BLaER1 (cell line): ENCODE results near the gene CCNJL.

Source experiments
- H3K27ac ChIP-seq: shearing (Covaris generic); formaldehyde crosslinking; 2 replicates; pipeline ENCODE4 v1.8.1; 2022
- H3K27me3 ChIP-seq: shearing (Covaris generic); formaldehyde crosslinking; 2 replicates; pipeline ENCODE4 v1.8.1; 2022
- H3K36me3 ChIP-seq: shearing (Covaris generic); formaldehyde crosslinking; 2 replicates; pipeline ENCODE4 v1.8.1; 2022
- H3K4me1 ChIP-seq: shearing (Covaris generic); formaldehyde crosslinking; 2 replicates; pipeline ENCODE4 v1.8.1; 2022
- H3K4me2 ChIP-seq: shearing (Covaris generic); formaldehyde crosslinking; 2 replicates; pipeline ENCODE4 v1.8.1; 2022
- H3K4me3 ChIP-seq: shearing (Covaris generic); formaldehyde crosslinking; 2 replicates; pipeline ENCODE4 v1.8.1; 2022
- H3K9ac ChIP-seq: shearing (Covaris generic); formaldehyde crosslinking; 2 replicates; pipeline ENCODE4 v1.8.1; 2022
- H3K9me3 ChIP-seq: shearing (Covaris generic); formaldehyde crosslinking; 2 replicates; pipeline ENCODE4 v1.8.1; 2022
- H4K20me1 ChIP-seq: shearing (Covaris generic); formaldehyde crosslinking; 2 replicates; pipeline ENCODE4 v1.8.1; 2022
- Cebpa-rat ChIP-seq: shearing (Covaris generic); IDR thresholded peaks from 2 replicates; pipeline ENCODE4 v1.8.1; 2022

Gene CCNJL

DNA sequence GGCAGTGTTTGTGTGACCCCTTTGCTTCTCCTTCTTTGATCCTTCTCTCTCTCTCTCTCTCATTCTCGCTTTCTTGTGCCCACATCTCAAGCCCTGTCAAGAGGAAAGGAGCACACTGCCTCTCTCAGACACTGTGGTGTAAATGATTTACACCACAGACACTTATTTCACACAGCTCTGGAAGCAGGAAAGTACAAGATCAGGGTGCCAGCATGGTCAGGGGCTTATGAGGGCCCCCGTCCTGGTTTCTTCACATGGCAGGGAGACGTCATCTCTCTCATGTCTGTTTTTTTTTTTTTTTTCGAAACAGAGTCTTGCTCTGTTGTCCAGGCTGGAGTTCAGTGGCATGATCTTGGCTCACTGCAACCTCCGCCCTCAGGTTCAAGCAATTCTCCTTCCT lies 76.6 kb downstream of the CCNJL start:
- Histone ChIP-seq H3K4me2 (no peak overlapping the region), H4K20me1 (no peaks in the 10 kb centered on the region), H3K36me3 (no peaks in the 10 kb centered on the region), H3K9ac (no peak overlapping the region), H3K27me3 (no peaks in the 10 kb centered on the region), H3K9me3 (no peaks in the 10 kb centered on the region), H3K27ac (no peak overlapping the region), H3K4me3 (no peak overlapping the region), H3K4me1 (no peaks in the 10 kb centered on the region)
- no peak for TF ChIP-seq Cebpa-rat

DNA sequence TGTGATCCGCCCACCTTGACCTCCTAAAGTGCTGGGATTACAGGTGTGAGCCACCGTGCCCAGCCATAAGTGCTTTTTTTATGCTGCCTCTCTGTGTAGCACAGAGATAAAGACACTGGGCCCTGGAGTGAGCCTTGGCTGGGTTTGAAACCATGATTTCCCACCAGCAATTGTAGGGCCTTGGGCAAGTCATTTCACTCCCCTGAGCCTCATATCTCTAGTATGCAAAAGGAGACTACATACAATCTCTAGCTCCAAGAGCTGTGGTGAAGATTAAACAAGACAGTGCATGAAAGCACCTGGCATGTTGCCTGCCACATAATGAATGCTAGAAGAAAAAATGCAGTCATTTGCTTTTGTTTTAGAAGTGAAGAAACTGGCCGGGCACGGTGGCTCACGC lies 79.1 kb downstream of the CCNJL start:
- H3K27me3 ChIP-seq: no peaks in the 10 kb centered on the region

DNA sequence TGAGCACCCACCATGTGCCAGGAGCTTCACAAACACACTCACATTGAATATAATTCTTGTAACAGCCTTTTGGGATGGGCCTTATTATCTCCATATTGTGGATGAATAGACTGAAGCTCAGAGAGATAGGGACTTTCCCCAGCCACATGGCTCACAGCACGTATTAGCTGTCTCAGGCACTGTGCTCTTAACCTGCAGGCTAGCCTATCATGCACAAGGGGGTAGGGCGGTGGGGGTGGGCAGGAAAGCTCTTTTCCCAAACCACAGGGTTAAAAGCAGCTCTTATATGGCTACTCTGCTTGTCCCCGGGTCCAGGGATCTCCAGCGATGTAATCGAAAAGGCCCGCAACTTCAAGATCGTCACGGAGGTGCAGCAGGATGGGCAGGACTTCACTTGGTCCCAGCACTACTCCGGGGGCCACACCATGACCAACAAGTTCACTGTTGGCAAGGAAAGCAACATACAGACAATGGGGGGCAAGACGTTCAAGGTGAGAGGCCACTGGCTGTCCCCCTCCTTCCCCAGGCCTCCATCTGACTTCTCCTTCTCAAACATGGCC lies 80.5 kb downstream of the CCNJL start:
- H3K27me3 ChIP-seq: no peaks in the 10 kb centered on the region

More for the DNA sequence above, 79.1 kb downstream of the CCNJL start:
- Histone ChIP-seq H4K20me1 (no peaks in the 10 kb centered on the region), H3K27ac (no peak overlapping the region), H3K4me2 (no peak overlapping the region), H3K36me3 (no peaks in the 10 kb centered on the region), H3K9ac (no peak overlapping the region), H3K4me3 (no peak overlapping the region), H3K4me1 (no peaks in the 10 kb centered on the region), H3K9me3 (no peaks in the 10 kb centered on the region)
- TF ChIP-seq Cebpa-rat: no peak

DNA sequence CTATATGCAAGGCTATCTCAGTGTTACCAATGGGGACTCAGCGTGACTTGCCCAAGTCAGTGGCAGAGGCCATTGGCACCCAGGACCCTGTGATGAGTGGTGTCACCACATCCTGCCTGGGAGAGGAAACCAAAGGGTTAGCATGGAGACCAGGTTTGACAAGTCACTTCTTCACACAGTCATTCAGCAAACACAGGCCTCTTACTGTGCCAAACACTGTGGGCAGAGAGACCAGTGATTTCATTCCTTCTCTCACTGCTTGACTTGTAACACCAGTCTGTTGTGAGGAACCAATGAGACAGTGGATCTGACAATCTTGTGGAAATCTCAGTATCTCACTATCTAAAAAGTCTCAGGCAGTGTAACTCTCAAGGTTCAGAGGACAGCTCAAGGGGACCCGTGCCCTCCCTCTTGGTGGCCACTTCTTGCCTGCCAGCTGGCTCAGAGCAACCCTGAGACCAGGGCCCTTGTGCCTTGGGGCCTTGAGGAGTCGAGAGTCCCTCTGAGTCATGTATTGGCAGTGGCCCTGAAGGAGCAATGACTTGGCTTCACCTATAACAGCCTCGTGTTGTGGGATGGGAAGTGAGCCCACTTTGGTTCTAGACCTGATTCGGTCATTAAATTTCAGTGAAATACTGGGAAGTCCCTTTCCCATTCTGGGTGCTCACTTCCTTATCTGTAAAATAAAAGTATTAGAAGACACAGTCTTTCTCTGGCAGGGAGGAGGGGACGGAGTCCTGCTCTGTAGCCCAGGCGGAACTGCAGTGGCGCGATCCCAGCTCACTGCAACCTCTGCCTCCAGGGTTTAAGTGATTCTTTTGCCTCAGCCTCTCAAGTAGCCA lies 81.5 kb downstream of the CCNJL start:
- no peak overlapping the region for H3K9ac ChIP-seq
- no peaks in the 10 kb centered on the region for H3K36me3 ChIP-seq
- H3K27ac ChIP-seq: no peak overlapping the region
- H3K4me3 ChIP-seq: no peak overlapping the region
- no peaks in the 10 kb centered on the region for H3K4me1 ChIP-seq
- H3K27me3 ChIP-seq: no peaks in the 10 kb centered on the region
- H4K20me1 ChIP-seq: no peaks in the 10 kb centered on the region
- TF ChIP-seq Cebpa-rat: no peak
- no peak overlapping the region for H3K4me2 ChIP-seq
- H3K9me3 ChIP-seq: no peaks in the 10 kb centered on the region

More for the DNA sequence above, 80.5 kb downstream of the CCNJL start:
- Histone ChIP-seq H3K27ac (no peak overlapping the region), H4K20me1 (no peaks in the 10 kb centered on the region), H3K4me3 (no peak overlapping the region), H3K9ac (no peak overlapping the region), H3K4me1 (no peaks in the 10 kb centered on the region), H3K36me3 (no peaks in the 10 kb centered on the region), H3K4me2 (no peak overlapping the region), H3K9me3 (no peaks in the 10 kb centered on the region)
- TF ChIP-seq Cebpa-rat: no peak

DNA sequence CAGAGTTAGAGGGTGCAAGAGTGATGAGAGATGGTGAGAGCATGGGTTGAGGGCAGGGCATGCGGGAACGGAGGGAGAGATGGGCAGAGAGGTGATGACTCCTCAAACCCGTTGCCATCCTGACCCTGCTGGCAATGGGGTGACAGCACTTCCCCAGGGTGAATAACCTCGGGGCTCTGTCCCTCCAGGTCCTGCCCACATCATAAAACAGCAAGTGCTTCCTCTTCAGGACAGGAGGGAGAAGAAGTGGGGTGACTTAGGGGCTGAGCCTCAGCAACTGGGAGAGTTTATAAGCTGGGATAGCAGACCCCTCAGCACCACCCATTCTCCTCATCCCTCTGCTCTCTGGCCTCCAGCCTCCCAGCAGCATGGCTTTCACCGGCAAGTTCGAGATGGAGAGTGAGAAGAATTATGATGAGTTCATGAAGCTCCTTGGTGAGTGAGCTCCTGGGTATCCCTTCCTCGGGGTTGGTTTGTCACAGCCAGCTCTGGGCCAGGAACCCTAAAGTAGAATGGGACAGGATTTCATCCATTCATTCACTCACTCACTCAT lies 83.1 kb downstream of the CCNJL start, which contains the start of gene FABP6:
Gene FABP6 (plus strand): TSS at position 317 of the 553 bp plus-strand sequence. CDS start 52 bp downstream, at position 369.
- no peak within 1 kb of the TSS for H3K4me2 ChIP-seq
- H4K20me1 ChIP-seq: no peaks in the 10 kb centered on the region
- H3K27ac ChIP-seq: no peak within 1 kb of the TSS
- no peaks in the 10 kb centered on the region for H3K36me3 ChIP-seq
- no peaks in the 10 kb centered on the region for H3K9me3 ChIP-seq
- H3K27me3 ChIP-seq: no peaks in the 10 kb centered on the region
- no peak for TF ChIP-seq Cebpa-rat
- H3K4me3 ChIP-seq: no peak within 1 kb of the TSS
- H3K4me1 ChIP-seq: no peaks in the 10 kb centered on the region
- H3K9ac ChIP-seq: no peak within 1 kb of the TSS

DNA sequence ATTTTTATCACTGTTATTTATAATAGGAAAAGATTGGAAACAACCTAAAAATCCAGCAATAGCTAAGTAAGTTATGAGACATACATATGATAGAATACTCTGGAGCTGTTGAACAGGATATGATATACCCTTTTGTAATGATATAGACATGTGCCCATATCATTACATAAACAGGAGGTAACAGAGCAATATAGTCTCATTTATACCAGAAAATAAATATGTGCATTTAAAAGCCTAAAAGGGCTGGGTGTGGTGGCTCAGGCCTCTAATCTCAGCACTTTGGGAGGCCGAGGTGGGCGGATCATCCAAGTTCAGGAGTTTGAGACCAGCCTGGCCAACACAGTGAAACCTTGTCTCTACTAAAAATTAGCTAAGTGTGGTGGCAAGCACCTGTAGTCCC lies 85.4 kb downstream of the CCNJL start:
- Histone ChIP-seq H4K20me1 (no peaks in the 10 kb centered on the region), H3K4me3 (no peak overlapping the region), H3K4me1 (peaks cover 6% of the 10 kb centered on the region)

DNA sequence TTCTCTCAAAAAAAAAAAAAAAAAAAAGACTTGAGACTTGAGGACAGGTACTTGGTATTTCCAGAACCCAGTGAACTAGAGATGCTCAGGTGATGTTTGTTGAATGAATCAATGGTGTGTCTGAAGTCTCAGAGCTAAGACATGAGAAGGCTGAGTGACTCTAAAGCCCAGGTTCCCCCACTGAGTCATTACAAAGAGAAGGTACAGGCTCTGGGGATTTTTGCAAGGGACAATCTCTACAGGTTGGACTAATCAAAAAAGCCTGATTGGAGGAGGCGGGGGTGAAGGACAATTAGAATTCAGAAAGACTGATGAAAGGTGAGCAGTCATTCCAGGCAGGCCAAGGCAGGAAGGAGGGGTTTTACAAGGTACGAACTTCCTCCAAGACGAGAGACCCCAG lies 91.3 kb downstream of the CCNJL start:
- Histone ChIP-seq H3K27me3 (no peaks in the 10 kb centered on the region), H3K4me2 (peak overlapping the region; percentile 68), H3K4me3 (no peak overlapping the region), H3K9ac (no peak overlapping the region), H3K4me1 (peaks cover 38% of the 10 kb centered on the region), H3K36me3 (no peaks in the 10 kb centered on the region), H3K9me3 (peaks cover 4% of the 10 kb centered on the region; the same call in 1 of the 2 replicates), H3K27ac (peak overlapping the region; percentile 23), H4K20me1 (no peaks in the 10 kb centered on the region)
- TF ChIP-seq Cebpa-rat: no peak

More for the DNA sequence above, 85.4 kb downstream of the CCNJL start:
- peaks cover 4% of the 10 kb centered on the region; the same call in 1 of the 2 replicates for H3K9me3 ChIP-seq
- no peak overlapping the region for H3K9ac ChIP-seq
- no peaks in the 10 kb centered on the region for H3K36me3 ChIP-seq
- H3K27me3 ChIP-seq: no peaks in the 10 kb centered on the region
- no peak for TF ChIP-seq Cebpa-rat
- no peak overlapping the region for H3K27ac ChIP-seq
- no peak overlapping the region for H3K4me2 ChIP-seq

DNA sequence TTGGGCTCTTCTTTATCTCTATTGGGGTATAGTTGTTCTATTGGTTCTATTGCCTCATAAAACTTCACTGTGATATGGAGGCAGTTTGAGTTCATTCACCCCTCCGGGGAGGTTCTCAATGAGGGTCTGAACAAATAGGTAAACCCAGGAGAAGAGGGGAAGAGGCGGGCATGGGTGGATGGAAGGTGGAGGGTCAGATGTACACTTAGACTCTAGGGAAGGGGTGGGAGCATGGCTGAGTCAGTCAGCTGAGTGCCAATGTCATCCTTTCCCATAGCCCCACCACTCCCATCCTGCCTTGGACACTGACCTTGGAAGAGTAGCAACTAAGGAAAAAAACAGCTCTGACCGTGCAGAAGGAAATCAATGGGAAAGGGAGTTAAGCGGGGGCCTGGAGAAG lies 93.0 kb downstream of the CCNJL start:
- Histone ChIP-seq H3K9me3 (peaks cover 4% of the 10 kb centered on the region; the same call in 1 of the 2 replicates), H3K27me3 (no peaks in the 10 kb centered on the region), H3K4me2 (peak overlapping the region; percentile 68; the same call in 1 of the 2 replicates), H3K27ac (0 out of 2 replicates have a peak overlapping the region, but pooled peaks have one; percentile 23), H3K4me3 (no peak overlapping the region), H3K4me1 (peaks cover 38% of the 10 kb centered on the region), H4K20me1 (no peaks in the 10 kb centered on the region), H3K9ac (no peak overlapping the region), H3K36me3 (no peaks in the 10 kb centered on the region)
- no peak for TF ChIP-seq Cebpa-rat

DNA sequence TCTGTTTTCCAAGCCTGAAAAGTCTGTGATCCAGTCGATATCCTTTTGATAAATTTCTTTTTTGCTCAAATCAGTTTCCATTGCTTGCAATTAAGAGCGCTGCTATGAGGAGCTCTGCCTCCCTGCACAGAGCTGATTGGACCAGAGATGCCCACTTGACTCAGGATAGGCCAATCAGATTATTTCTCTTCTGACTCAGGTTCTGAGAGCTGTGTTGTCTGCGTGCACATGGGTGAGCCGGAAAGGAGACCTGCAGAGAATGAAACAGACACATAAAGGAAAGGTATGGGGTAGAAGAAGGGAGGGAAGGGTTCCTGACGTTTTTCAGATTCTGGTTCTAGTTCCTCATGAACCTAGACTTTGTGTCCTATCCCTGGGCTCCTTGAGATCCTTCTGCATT lies 98.8 kb downstream of the CCNJL start:
- Histone ChIP-seq H4K20me1 (no peaks in the 10 kb centered on the region), H3K4me3 (no peak overlapping the region), H3K36me3 (no peaks in the 10 kb centered on the region), H3K4me2 (no peak overlapping the region), H3K4me1 (peaks cover 23% of the 10 kb centered on the region), H3K27me3 (no peaks in the 10 kb centered on the region), H3K9me3 (no peaks in the 10 kb centered on the region), H3K9ac (no peak overlapping the region), H3K27ac (no peak overlapping the region)
- TF ChIP-seq Cebpa-rat: no peak

DNA sequence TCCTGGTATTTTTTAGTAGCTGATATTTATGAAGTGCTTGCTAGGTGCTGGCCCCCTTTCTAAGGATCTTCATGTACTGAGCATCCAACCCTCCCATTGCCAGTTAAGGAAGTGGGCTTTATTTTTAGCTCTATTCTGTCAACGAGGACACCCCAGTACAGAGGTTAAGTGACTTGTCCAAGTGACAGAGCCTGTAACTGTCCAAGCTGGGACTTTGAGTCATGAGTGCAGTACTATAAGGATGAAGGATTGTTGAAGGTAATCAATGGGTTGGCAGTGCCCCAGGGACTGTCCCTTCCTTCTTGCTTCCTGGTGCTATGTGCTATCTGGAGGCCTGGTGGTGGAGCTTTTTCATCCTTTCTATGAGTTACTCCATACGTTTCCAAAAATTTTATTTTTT lies 101.0 kb downstream of the CCNJL start:
- Histone ChIP-seq H3K4me1 (peaks cover 23% of the 10 kb centered on the region), H3K4me3 (no peak overlapping the region)

More for the DNA sequence above, 101.0 kb downstream of the CCNJL start:
- no peaks in the 10 kb centered on the region for H3K27me3 ChIP-seq
- H3K36me3 ChIP-seq: no peaks in the 10 kb centered on the region
- H3K9ac ChIP-seq: no peak overlapping the region; the same call in 1 of the 2 replicates
- no peak for TF ChIP-seq Cebpa-rat
- H3K9me3 ChIP-seq: no peaks in the 10 kb centered on the region
- no peak overlapping the region for H3K27ac ChIP-seq
- peak overlapping the region; percentile 60 for H3K4me2 ChIP-seq
- no peaks in the 10 kb centered on the region for H4K20me1 ChIP-seq
